GM18507 (cell line): ENCODE data around the gene ELP1.
"Not testable (repeated sequence)": the region's sequence is repeated elsewhere in the genome, so short reads cannot be mapped to it uniquely, and the experiment has no call there.

Source experiments
- DNase-seq: peaks from one replicate; pipeline ENCODE4 v3.0.0; 2011; ENCODE audit warnings: low read depth; ENCODE audit not compliant: insufficient read length; ENCODE audit errors: extremely low spot score
- FAIRE-seq: peaks from 2 replicates; lab custom pipeline; 2011; peaks lifted over from hg19 to GRCh38; lab: Jason Lieb, UNC

ELP1 gene, protein sequence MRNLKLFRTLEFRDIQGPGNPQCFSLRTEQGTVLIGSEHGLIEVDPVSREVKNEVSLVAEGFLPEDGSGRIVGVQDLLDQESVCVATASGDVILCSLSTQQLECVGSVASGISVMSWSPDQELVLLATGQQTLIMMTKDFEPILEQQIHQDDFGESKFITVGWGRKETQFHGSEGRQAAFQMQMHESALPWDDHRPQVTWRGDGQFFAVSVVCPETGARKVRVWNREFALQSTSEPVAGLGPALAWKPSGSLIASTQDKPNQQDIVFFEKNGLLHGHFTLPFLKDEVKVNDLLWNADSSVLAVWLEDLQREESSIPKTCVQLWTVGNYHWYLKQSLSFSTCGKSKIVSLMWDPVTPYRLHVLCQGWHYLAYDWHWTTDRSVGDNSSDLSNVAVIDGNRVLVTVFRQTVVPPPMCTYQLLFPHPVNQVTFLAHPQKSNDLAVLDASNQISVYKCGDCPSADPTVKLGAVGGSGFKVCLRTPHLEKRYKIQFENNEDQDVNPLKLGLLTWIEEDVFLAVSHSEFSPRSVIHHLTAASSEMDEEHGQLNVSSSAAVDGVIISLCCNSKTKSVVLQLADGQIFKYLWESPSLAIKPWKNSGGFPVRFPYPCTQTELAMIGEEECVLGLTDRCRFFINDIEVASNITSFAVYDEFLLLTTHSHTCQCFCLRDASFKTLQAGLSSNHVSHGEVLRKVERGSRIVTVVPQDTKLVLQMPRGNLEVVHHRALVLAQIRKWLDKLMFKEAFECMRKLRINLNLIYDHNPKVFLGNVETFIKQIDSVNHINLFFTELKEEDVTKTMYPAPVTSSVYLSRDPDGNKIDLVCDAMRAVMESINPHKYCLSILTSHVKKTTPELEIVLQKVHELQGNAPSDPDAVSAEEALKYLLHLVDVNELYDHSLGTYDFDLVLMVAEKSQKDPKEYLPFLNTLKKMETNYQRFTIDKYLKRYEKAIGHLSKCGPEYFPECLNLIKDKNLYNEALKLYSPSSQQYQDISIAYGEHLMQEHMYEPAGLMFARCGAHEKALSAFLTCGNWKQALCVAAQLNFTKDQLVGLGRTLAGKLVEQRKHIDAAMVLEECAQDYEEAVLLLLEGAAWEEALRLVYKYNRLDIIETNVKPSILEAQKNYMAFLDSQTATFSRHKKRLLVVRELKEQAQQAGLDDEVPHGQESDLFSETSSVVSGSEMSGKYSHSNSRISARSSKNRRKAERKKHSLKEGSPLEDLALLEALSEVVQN (N-terminal part only)

DNA sequence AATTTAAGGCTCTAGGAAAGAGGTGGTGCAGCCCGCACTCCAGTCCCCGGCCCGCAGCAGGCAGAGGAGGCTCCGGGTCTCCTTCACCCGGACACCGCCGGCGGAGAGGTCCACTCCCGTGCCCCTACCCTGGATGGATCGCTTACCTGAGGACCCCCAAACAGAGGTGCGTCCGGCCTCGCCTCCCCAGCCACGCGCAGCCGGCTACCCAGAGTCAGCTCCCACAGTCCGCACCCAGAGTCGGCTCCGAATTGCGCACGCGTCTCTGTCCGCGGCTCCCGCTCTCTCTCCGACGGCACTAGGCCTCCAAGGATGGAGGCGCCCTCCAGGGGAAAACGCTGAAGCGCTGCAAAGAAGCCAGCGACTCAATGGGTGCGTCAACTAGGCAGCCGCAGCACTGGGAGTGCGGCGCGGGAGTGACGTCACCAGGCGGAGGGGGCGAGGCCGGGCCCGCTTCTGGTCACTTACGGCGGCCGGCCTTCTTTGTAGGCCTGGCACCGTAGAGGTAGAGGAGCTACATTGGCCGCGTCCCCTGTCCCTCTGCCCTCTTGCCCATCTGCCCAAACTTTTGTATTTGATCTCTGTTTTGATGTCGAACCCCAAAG is at the start of gene ELP1:
Gene ELP1 (minus strand): TSS at position 407 of the 605 bp plus-strand sequence. CDS start 2,978 bp downstream, outside the sequence.
- FAIRE-seq: peak; percentile 87
- DNase-seq: peak; percentile 73

- no peak for FAIRE-seq
- no peak for DNase-seq
Observed at GRCh38 chr9:108980893-108981292, 47.0 kb upstream of the ELP1 start.

DNA sequence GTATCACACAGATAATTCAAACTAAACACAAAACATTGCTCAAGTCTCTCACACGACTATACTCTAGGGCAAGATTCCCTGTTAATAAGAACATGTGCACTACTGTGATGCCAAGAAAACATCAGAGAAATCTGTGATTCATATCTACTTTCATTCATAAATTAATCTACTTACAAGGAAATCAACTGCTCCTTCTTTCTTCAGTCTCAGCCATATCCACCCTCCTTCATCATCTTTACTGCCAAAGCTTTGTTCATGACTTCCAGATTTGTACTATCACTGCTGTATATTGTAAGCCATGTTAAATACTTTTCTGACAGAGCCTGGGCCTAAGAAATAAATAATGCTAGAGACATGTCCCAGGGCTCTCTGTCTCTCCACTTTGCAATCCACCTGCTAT is 44.3 kb upstream of the ELP1 start:
- no peak for DNase-seq

DNA sequence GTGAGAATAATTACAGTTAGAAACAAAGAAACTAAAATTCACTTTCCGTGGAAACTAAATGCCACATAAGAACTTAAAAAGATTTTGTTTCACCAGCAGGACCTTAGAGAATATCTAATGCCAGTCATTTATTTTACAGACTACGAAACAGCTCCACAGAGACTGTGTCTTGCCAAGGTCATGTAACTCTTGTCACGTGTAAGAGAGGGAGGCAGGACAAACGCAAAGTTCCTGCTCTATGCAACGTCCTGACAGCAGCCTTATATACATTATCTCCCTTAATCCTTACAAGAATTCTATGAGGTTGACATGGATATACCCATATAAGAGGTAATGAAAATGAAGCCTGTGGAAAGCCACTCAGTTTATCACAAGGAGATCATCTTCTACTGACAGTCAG is 40.0 kb upstream of the ELP1 start:
- no peak for FAIRE-seq
- no peak for DNase-seq

More for the DNA sequence above, 44.3 kb upstream of the ELP1 start:
- no peak for FAIRE-seq

DNA sequence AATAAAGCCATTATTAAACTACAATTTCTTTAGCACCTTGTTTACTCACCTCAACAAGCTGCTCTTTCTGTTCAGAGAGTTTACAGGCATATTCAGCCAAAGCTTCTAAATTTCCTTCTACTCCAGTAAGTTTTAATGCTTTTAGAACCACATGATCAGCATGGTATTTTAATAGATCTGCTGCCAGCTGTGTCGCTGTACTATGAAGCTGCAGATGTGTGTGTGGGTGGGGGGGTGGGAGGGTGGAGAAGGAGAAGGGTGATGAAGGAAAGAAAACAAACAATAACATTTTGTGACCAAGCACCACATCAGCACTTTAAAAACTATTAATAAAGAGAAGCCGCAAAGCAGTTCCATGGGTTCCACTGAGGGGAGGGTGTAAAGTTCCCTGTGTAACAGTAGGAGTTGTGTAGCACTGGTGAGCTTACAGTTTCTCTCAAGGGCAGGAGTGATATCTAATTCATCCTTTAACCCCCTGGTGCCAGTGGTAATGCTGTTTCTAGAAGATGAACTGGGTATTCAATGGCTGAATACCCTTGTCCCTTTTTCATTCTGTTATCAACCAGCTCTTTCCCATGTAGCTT is 38.8 kb upstream of the ELP1 start:
- DNase-seq (no peak), FAIRE-seq (no peak)

- FAIRE-seq (no peak), DNase-seq (no peak)
Observed at GRCh38 chr9:108972186-108972585, 38.3 kb upstream of the ELP1 start.

- DNase-seq, FAIRE-seq: not testable (repeated sequence)
Observed at GRCh38 chr9:108971392-108971791, 37.5 kb upstream of the ELP1 start.

DNA sequence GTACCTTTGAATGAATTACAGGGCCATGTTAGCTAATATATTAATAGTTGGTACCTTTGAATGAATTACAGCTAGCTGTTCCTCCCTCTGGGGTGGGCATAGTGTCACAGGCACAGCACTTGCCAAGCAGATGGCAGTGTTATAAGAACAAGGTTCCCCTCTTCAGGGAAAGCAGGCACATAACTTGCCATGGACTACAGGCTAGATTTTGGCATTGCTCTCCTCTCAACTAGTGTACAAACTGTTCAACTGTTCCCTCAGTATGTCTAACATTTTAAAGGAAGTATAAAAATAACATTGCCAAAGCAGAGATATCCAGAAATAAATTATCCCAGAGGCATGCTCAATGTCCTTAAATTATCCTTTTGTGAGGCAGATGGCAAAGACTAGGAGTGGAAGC is 34.0 kb upstream of the ELP1 start:
- FAIRE-seq (no peak), DNase-seq (no peak)

- DNase-seq (no peak), FAIRE-seq (no peak)
Observed at GRCh38 chr9:108963459-108964143, 29.7 kb upstream of the ELP1 start.

DNA sequence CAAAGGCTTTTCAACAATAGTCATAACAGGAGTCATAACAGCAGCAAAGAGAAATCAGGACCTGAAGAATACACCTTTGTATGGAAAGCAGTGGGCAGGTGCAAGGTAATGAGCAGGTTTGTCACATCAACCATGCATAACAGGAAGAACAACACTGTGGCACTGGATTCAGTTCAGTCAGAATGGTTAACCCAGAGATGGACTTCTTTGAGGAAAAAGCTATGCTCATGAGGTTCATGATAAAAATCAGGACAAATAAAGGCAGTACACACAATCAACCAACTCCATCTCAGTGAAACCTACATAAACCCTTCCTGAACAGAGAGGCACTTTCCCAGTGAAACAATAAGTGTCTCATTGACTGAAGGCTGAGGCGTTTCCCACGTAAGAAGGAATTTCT is 27.2 kb upstream of the ELP1 start:
- FAIRE-seq: no peak
- no peak for DNase-seq

DNA sequence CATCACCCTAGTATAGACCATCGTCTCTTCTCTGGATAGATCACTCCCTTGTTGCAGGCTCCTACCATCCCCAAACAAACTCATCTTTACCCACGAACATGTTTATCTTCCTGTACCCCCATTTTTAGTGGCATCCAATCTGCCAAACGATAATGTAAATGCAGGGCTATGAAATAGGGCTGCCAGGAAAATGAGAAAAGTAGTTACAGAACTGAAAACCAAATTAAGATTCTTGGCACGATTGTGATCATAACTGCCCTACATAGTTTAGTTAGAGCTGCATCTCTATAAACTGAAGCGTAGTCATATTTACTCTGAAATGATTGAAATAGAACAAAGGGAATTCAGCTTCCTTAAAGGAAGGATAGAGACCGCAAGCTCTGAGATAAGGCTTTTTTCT is 26.4 kb upstream of the ELP1 start:
- FAIRE-seq: no peak

GRCh38 chr9:108956631-108957026 is 22.7 kb upstream of the ELP1 start:
- FAIRE-seq: no peak
- no peak for DNase-seq

More for the DNA sequence above, 26.4 kb upstream of the ELP1 start:
- no peak for DNase-seq

DNA sequence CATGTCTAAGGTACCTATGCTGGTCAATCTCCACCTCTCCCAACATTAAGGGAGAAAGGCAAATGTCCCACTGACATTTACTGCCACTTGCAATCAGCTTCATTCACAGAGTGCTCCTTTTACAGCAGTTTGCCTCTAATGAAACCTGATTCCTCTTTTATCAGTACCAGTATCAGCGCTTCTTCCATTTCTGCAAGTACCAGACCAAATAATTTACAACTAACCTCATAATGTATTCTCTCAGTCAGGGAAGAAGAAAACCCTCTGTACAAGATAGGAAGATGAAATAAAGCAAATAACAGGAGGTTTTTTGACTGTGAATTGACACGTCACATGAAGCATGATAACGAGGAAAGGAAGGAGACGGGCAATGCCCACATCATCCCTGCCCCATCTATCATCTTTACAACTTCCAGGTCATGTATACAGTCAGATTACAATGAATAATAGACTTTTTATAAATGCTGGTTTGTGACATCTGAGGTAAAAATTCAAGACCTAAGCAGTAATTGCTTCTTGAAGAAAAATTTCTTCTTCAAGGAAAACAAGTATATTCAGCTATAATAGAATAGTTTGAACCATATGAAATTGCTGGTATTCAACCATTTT is 22.2 kb upstream of the ELP1 start:
- DNase-seq (no peak), FAIRE-seq (no peak)

GRCh38 chr9:108953983-108954574 is 20.2 kb upstream of the ELP1 start:
- DNase-seq (peak; percentile 12), FAIRE-seq (peak; percentile 33)

GRCh38 chr9:108951578-108951977 is 17.7 kb upstream of the ELP1 start:
- DNase-seq (no peak), FAIRE-seq (no peak)

GRCh38 chr9:108950168-108950567 is 16.2 kb upstream of the ELP1 start:
- FAIRE-seq (no peak), DNase-seq (no peak)

- DNase-seq (no peak), FAIRE-seq (no peak)
Observed at GRCh38 chr9:108939975-108940374, 6.1 kb upstream of the ELP1 start.
